ENCODE measurements around the gene LRP5.
"Not testable (repeated sequence)": the region's sequence is repeated elsewhere in the genome, so short reads cannot be mapped to it uniquely, and the experiment has no call there.

LRP5 gene

DNA sequence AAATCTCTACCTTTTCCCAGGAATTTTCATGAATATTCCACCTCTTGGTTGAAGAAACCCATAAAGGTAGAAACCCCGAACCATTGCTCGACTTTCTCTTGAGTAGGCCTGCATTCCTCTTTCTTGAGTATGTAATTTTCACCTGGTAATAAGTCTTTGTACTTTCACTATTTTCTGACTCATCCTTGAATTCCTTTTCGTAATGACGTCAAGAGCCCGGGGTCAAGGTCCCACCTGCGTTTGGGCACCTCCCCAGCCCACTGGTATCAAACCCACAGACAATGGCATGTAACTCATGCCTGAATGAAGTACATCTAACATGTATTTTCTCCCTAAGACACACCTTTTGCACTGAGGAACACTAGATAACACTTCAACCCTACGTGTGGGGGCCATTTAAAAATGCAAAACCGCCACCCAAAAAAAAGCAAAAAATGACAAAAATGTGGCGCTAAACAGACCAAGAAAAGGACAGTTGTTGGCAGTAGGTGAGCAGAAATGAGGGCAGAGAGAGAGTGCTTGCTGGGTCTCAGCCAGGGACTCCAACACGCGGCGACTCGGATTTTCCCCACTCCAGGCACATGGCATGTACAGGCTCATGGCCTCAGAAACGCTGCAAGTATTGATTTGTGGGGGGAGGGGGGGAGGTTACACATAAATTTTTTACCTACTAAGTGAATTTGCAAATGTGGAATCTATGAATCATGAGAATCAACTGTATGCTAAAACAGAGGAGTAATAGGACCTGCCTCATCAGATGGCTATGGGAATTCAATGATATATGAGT is 36.5 kb upstream of the LRP5 start:
- H3K27me3 ChIP-seq: no peaks in the 10 kb centered on the region
- H3K36me3 ChIP-seq: peaks cover 0 to 3% (median 0%) of the 10 kb centered on the region in 11 experiments; a peak in 1 of 22 replicates
- no peak overlapping the region for H3K4me2 ChIP-seq
- H3K9me3 ChIP-seq (replicated peaks in 1 of 11): peaks cover 6 to 51% (median 44%) of the 10 kb centered on the region in 11 experiments; a peak in 21 of 22 replicates
- H3K4me3 ChIP-seq: peak overlapping the region in 1 of 10 experiments; percentile 21; a peak in 1 of 20 replicates
- no peak for TF ChIP-seq Cebpa-rat (IDR thresholded peaks at IDR 0.05)
- H3K9ac ChIP-seq: no peak overlapping the region
- no peaks in the 10 kb centered on the region for H4K20me1 ChIP-seq
- peaks cover 23 to 31% (median 27%) of the 10 kb centered on the region in 10 experiments for H3K4me1 ChIP-seq
- H3K27ac ChIP-seq: peak overlapping the region in 6 of 11 experiments; percentile 4 to 99 (median 96); a peak in 9 of 22 replicates

DNA sequence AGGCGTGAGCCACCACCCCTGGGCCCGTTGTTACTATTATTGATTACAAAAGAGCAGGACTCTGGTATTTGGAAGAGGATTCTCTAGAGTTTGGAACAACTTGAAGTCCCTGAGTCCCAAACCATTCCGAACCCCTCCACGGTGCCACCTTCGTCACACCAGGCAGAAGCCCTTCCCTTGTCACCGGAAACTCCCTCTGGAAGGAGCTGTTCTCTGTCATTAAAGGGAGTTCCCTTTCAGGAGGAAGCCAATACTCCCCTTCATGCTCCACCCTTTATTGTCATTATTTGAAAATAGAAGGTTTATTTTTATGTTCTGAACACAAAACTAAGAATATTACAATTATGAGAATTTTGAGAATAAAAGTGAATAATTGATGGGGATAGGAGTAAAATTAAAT is 35.5 kb upstream of the LRP5 start:
- TF ChIP-seq Cebpa-rat (IDR thresholded peaks at IDR 0.05): no peak
- H3K27me3 ChIP-seq: no peaks in the 10 kb centered on the region
- peaks cover 6 to 51% (median 44%) of the 10 kb centered on the region in 11 experiments; a peak in 21 of 22 replicates for H3K9me3 ChIP-seq (replicated peaks in 1 of 11)
- H3K27ac ChIP-seq: 0 out of 22 replicates have a peak overlapping the region, but pooled peaks of 1 of the 11 experiments have one; percentile 95
- no peaks in the 10 kb centered on the region for H4K20me1 ChIP-seq
- H3K4me1 ChIP-seq: peaks cover 30 to 39% (median 35%) of the 10 kb centered on the region in 10 experiments
- H3K4me2 ChIP-seq: no peak overlapping the region
- H3K36me3 ChIP-seq: peaks cover 0 to 3% (median 0%) of the 10 kb centered on the region in 11 experiments; a peak in 1 of 22 replicates
- no peak overlapping the region for H3K4me3 ChIP-seq
- no peak overlapping the region for H3K9ac ChIP-seq

DNA sequence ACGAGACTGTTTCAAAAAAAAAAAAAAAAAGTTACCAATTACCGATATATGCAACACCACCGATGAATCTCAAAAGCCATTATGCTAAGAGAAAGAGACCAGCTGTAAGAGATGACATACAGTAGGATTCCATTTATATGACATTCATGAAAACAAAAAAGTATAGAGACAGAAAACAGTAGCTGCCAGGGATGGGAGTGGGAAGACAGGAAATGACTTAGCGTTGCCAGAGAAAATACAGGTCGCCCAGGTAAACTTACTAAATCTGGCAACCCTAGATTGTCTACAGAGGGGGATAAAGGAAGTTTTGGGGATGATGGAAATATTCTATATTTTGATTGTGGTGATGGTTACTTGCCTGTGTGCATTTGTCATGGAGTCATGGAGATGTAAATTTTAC is 32.7 kb upstream of the LRP5 start:
- peaks cover 0 to 6% (median 0%) of the 10 kb centered on the region in 11 experiments; a peak in 3 of 22 replicates for H3K36me3 ChIP-seq
- H3K9ac ChIP-seq: no peak overlapping the region
- H3K4me1 ChIP-seq: peaks cover 24 to 40% (median 34%) of the 10 kb centered on the region in 10 experiments
- H3K27me3 ChIP-seq: no peaks in the 10 kb centered on the region
- H3K4me3 ChIP-seq: no peak overlapping the region
- H3K27ac ChIP-seq: no peak overlapping the region
- H3K9me3 ChIP-seq (replicated peaks in 1 of 11): peaks cover 13 to 49% (median 44%) of the 10 kb centered on the region in 11 experiments
- no peak for TF ChIP-seq Cebpa-rat (IDR thresholded peaks at IDR 0.05)
- no peak overlapping the region for H3K4me2 ChIP-seq
- H4K20me1 ChIP-seq: no peaks in the 10 kb centered on the region

DNA sequence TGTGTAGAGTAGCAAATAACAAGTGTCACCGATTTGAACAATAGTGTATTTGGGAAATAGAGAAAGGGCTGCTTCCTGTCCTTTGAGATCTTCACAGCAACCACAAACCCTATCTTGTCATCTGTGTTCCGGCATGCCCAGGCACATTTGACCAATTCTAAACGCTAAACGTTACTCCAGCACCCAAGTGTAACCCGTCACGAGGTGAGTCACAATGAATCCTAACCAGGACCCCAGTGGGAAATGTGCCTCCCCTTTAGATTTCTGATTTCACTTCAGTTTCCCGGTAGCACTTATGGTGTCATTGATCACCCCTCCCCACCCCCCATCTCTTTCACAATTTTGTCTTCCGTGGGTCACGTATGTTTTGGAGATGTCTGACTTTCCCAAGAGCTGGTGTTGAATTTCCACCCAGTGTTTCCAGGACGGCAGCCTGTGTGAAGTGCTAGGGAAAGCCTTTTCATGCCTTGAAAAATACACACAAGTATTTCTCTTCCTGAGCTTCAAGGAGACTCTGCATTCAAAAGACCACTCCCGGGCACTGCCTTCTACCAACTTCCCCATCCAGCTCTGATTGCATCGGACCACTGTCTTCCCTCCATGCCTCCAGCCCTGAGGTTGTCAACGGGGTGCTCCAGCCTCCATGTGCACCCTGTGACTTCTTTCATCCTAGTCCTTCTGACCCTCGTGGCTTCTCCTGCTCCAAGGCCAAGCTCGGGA is 30.1 kb upstream of the LRP5 start:
- no peaks in the 10 kb centered on the region for H4K20me1 ChIP-seq
- H3K27me3 ChIP-seq: no peaks in the 10 kb centered on the region
- TF ChIP-seq Cebpa-rat (IDR thresholded peaks at IDR 0.05): peak in 6 of 11 experiments; percentile 36 to 85 (median 52); a peak in 7 of 22 replicates
- peak overlapping the region; percentile 26 to 88 (median 81); a peak in 21 of 22 replicates for H3K27ac ChIP-seq
- peaks cover 11 to 43% (median 30%) of the 10 kb centered on the region in 11 experiments; a peak in 21 of 22 replicates for H3K9me3 ChIP-seq (replicated peaks in 1 of 11)
- H3K9ac ChIP-seq: peak overlapping the region; percentile 34 to 75 (median 69); a peak in 21 of 22 replicates
- H3K36me3 ChIP-seq: peaks cover 0 to 9% (median 0%) of the 10 kb centered on the region in 11 experiments; a peak in 2 of 22 replicates
- H3K4me3 ChIP-seq: peak overlapping the region in 9 of 10 experiments; percentile 6 to 53 (median 40); a peak in 14 of 20 replicates
- H3K4me1 ChIP-seq: peaks cover 26 to 37% (median 33%) of the 10 kb centered on the region in 10 experiments
- peak overlapping the region; percentile 60 to 89 (median 83) for H3K4me2 ChIP-seq

DNA sequence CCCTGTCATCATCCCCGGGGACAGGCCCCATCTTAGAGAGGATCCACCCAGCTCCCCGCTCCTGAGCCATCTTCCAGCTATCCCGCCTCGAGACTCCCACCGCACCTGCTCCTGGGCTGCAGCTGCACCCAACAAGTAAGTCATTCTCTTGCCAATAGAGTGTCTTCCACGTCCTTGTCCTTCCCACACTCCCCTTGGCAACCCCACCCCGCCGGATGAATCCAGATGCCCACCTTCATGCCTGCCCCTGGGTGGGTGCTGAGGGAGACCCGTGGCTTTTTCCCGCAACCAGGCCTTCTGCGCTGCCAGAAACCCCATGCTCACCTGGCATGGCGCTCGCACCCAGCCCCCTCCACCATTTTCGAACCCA is 29.5 kb upstream of the LRP5 start:
- Histone ChIP-seq H3K27me3 (no peaks in the 10 kb centered on the region), H3K4me1 (peaks cover 26 to 37% (median 33%) of the 10 kb centered on the region in 10 experiments), H3K9me3 (replicated peaks in 1 of 11) (peaks cover 11 to 42% (median 29%) of the 10 kb centered on the region in 11 experiments; a peak in 21 of 22 replicates), H3K4me3 (peak overlapping the region in 7 of 10 experiments; percentile 23 to 53 (median 41); a peak in 11 of 20 replicates), H3K9ac (peak overlapping the region in 10 of 11 experiments; percentile 34 to 75 (median 70); a peak in 20 of 22 replicates), H4K20me1 (no peaks in the 10 kb centered on the region), H3K4me2 (peak overlapping the region; percentile 60 to 89 (median 83)), H3K36me3 (peaks cover 0 to 9% (median 0%) of the 10 kb centered on the region in 11 experiments; a peak in 2 of 22 replicates), H3K27ac (peak overlapping the region; percentile 26 to 88 (median 81); a peak in 21 of 22 replicates)
- no peak for TF ChIP-seq Cebpa-rat (IDR thresholded peaks at IDR 0.05)

DNA sequence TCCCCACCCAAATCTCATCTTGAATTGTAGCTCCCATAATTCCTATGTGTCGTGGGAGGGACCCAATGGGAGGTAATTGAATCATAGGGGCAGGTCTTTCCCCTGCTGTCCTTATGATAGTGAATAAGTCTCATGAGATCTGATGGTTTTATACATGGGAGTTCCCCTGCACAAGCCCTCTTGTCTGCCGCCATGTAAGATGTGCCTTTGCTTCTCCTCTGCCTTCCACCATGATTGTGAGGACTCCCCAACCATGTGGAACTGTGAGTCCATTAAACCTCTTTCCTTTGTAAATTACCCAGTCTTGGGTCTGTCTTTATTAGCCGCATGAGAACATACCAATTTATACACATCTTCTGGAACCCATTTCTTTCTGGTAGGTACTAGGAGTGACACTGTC is 27.8 kb upstream of the LRP5 start:
- not testable (repeated sequence) for H3K4me3 ChIP-seq, H4K20me1 ChIP-seq, H3K27ac ChIP-seq, H3K4me2 ChIP-seq, H3K27me3 ChIP-seq, H3K9ac ChIP-seq
- Histone ChIP-seq H3K4me1 (peaks cover 26 to 37% (median 33%) of the 10 kb centered on the region in 10 experiments), H3K36me3 (peaks cover 0 to 15% (median 5%) of the 10 kb centered on the region in 11 experiments; a peak in 6 of 22 replicates), H3K9me3 (replicated peaks in 1 of 11) (peaks cover 25 to 53% (median 41%) of the 10 kb centered on the region in 11 experiments)

DNA sequence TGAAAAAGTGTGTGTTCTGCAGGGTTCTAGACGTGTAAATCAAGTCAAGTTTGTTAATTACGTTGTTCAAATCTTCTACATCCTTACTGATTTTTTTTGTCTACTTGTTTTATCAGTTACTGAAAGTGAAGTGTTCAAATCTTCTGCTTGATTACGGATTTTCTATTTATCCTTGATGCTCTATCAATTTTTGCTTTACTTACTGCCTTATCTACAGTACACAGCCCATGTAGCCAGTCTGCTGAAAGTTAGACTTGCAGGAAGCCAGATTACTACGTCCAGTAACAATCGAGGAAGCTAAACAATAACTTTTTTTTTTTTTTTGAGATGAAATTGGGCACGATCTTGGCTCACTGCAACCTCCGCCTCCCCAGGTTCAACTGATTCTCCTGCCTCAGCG is 25.0 kb upstream of the LRP5 start:
- peaks cover 13 to 21% (median 18%) of the 10 kb centered on the region in 10 experiments for H3K4me1 ChIP-seq
- H3K27me3 ChIP-seq: no peaks in the 10 kb centered on the region
- no peak overlapping the region for H3K4me3 ChIP-seq
- H3K36me3 ChIP-seq: peaks cover 0 to 15% (median 5%) of the 10 kb centered on the region in 11 experiments; a peak in 6 of 22 replicates
- H4K20me1 ChIP-seq: no peaks in the 10 kb centered on the region
- no peak overlapping the region for H3K27ac ChIP-seq
- peaks cover 41 to 77% (median 58%) of the 10 kb centered on the region in 11 experiments for H3K9me3 ChIP-seq (replicated peaks in 1 of 11)
- no peak for TF ChIP-seq Cebpa-rat (IDR thresholded peaks at IDR 0.05)
- H3K9ac ChIP-seq: no peak overlapping the region
- H3K4me2 ChIP-seq: no peak overlapping the region

DNA sequence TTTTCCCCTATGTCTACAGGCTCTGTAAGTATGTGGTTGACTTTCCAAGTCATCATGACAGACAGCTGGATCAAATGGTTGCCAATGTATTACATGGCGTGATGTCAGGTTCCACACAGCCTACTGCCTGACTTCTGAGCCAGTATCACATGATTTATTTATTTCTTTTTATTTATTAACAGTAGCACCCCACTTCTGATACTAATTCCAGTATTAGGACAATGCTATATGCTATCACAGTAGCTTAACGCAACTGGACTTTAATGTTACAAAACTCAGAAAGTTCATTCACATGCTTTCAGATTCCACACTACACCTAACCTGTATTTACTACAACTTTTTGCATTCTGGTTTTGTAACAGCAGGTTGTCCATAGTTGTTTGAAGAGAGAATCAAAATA is 22.9 kb upstream of the LRP5 start:
- peaks cover 35 to 68% (median 51%) of the 10 kb centered on the region in 11 experiments for H3K9me3 ChIP-seq (replicated peaks in 1 of 11)
- no peak overlapping the region for H3K27ac ChIP-seq
- TF ChIP-seq Cebpa-rat (IDR thresholded peaks at IDR 0.05): no peak
- no peaks in the 10 kb centered on the region for H3K27me3 ChIP-seq
- H3K36me3 ChIP-seq: peaks cover 0 to 15% (median 4%) of the 10 kb centered on the region in 11 experiments; a peak in 6 of 22 replicates
- no peaks in the 10 kb centered on the region for H4K20me1 ChIP-seq
- no peak overlapping the region for H3K4me2 ChIP-seq
- H3K4me1 ChIP-seq: peaks cover 16 to 26% (median 20%) of the 10 kb centered on the region in 10 experiments
- no peak overlapping the region for H3K9ac ChIP-seq
- H3K4me3 ChIP-seq: no peak overlapping the region

All from BLaER1 treated with 17β-estradiol and CSF1 and Interleukin-3, amounts not matched to agents 10 nM and 100 nM (cell line).